Right renal pelvis (tissue), 4 donors: ENCODE measurements around the gene GREB1. TPM values are rescaled to one million over a fixed set of nuclear protein-coding genes. Genes with fewer than 3 reads are reported as not detected.
"Not testable (repeated sequence)": the region's sequence is repeated elsewhere in the genome, so short reads cannot be mapped to it uniquely, and the experiment has no call there.

Source experiments
- DNase-seq, 4 donors: peaks; one replicate each; pipeline ENCODE4 v3.0.0-alpha.2; 2013; ENCODE audit warnings: low read depth in 4 of 4, low spot score in 3 of 4, missing footprints in 1 of 4
- polyA plus RNA-seq, 4 donors: library from polyadenylated mRNA; unstranded; fragments of 120-200 nt; gene quantifications; one replicate each; pipeline ENCODE4 v1.2.1, GENCODE V29; 2013; ENCODE audit not compliant: insufficient read length in 4 of 4

The GREB1 gene
- polyA plus RNA-seq, 4 donors, result 12.5 to 15.3 (median 13.5) TPM

- no peak for DNase-seq
Measured at GRCh38 chr2:11657646-11658045, 123.8 kb downstream of the GREB1 start.

- DNase-seq, result no peak
Measured at GRCh38 chr2:11658208-11659114, 124.6 kb downstream of the GREB1 start.

GRCh38 chr2:11659115-11659475 lies 125.2 kb downstream of the GREB1 start:
- no peak for DNase-seq

GRCh38 chr2:11659851-11660250 lies 126.0 kb downstream of the GREB1 start:
- no peak for DNase-seq

GRCh38 chr2:11660396-11660795 lies 126.6 kb downstream of the GREB1 start:
- not testable (repeated sequence) for DNase-seq

- no peak for DNase-seq
Measured at GRCh38 chr2:11661891-11662435, 128.1 kb downstream of the GREB1 start.

GRCh38 chr2:11662882-11663281 lies 129.0 kb downstream of the GREB1 start:
- no peak for DNase-seq

- DNase-seq, result no peak
Measured at GRCh38 chr2:11663427-11663826, 129.6 kb downstream of the GREB1 start.

GRCh38 chr2:11665028-11665427 lies 131.2 kb downstream of the GREB1 start:
- no peak for DNase-seq

GRCh38 chr2:11665510-11666362 lies 131.9 kb downstream of the GREB1 start:
- no peak for DNase-seq

GRCh38 chr2:11667194-11667593 lies 133.3 kb downstream of the GREB1 start:
- no peak for DNase-seq

- DNase-seq, result no peak
Measured at GRCh38 chr2:11667866-11668637, 134.2 kb downstream of the GREB1 start.

- peak; percentile 51 to 70 (median 58) for DNase-seq
Measured at GRCh38 chr2:11669454-11670291, 135.8 kb downstream of the GREB1 start, which contains the start of gene NTSR2. Gene NTSR2, minus strand, starts transcription at chr2:11670195. Its CDS starts 66 bp downstream, at chr2:11670129.

GRCh38 chr2:11672407-11672806 lies 138.6 kb downstream of the GREB1 start:
- DNase-seq, result no peak

GRCh38 chr2:11674983-11675382 lies 141.1 kb downstream of the GREB1 start:
- DNase-seq, result no peak

GRCh38 chr2:11675423-11676112 lies 141.7 kb downstream of the GREB1 start:
- DNase-seq, result no peak

- DNase-seq, result no peak
Measured at GRCh38 chr2:11676640-11677039, 142.8 kb downstream of the GREB1 start.

GRCh38 chr2:11677136-11678055 lies 143.6 kb downstream of the GREB1 start:
- no peak for DNase-seq
